ENCODE data around the gene NPTN.

NPTN gene

DNA sequence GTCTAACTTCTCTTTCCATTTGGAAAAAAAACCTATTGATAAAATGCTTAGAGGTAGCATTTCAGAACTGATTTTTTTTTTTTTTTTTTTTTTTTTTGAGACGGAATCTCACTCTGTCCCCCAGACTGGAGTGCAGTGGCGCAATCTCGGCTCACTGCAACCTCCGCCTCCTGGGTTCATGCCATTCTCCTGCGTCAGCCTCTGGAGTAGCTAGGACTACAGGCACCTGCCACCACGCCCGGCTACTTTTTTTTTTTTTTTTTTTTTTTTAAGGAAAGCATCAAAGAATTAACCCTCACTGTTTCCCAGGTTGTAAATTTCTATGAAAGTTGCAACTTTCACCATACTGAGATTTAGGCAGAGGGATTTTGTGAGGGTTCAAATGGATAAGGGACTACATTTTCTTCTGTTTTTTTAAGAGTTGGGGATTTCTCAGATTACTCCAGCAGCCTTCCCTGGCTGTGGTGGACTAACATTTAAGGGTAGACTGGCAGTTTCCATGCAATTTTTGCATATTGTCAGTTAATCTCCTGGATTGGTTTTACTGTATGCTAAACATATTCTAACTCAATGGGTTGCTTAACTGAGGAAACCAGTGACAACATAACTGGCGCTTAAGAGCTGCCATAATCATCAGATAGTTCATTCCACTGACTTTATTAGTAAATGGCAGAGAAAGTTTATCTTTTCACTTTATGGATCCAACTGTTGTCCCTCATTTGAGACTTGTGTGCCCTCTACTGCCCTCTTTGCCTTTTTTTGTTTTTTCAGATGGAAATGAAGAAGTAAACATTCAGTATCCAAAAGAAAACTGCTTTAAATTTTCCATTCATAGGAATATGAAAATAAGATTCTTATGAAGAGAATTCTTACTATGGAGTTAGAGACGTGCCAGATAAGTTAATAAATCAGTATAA, 93.7 kb downstream of the NPTN start:
- no peak for FAIRE-seq
- TF ChIP-seq POLR2A (IDR thresholded peaks at IDR 0.05; ENCODE audit: low read depth, low read length) (no peak), SPI1 (IDR thresholded peaks at IDR 0.05; ENCODE audit: low read depth, low read length) (no peak), POLR2AphosphoS5 (IDR thresholded peaks at IDR 0.05; ENCODE audit: low read depth, low read length) (no peak), PAX5 (IDR thresholded peaks at IDR 0.05; ENCODE audit: insufficient read depth, low read length, severe bottlenecking) (no peak), TAF1 (IDR thresholded peaks at IDR 0.05; ENCODE audit: low read depth, low read length) (no peak), POU2F2 (IDR thresholded peaks at IDR 0.05; ENCODE audit: low read depth, low read length) (no peak)
- no peak for DNase-seq (ENCODE audit: insufficient read length, low spot score)

DNA sequence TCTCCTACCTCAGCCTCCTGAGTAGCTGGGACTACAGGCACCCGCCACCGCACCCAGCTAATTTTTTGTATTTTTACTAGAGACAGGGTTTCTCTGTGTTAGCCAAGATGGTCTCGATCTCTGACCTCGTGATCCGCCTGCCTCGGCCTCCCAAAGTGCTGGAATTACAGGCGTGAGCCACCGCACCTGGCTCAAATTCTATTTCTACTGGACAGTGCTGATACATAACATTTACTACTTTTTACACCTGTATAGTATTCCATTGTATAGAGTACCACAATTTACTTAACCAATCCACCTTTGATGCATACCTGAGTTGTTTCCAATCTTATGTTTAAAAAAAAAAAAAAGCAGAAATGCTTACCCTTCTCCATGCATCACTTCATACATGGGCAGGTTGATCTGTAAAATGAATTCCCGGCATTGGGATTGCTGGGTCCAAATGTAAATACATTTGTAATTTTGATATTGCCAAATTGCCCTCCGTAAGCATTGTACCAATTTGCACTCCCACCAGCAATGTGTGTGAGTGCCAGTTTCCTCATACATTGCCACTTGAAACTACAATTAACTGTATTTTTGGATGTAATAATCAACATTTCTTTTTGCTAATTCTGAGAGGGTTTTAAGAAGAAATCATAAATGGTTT, 94.5 kb downstream of the NPTN start:
- FAIRE-seq, result no peak
- TF ChIP-seq POU2F2 (IDR thresholded peaks at IDR 0.05; ENCODE audit: low read depth, low read length) (no peak), TAF1 (IDR thresholded peaks at IDR 0.05; ENCODE audit: low read depth, low read length) (no peak), PAX5 (IDR thresholded peaks at IDR 0.05; ENCODE audit: insufficient read depth, low read length, severe bottlenecking) (no peak), SPI1 (IDR thresholded peaks at IDR 0.05; ENCODE audit: low read depth, low read length) (no peak), POLR2A (IDR thresholded peaks at IDR 0.05; ENCODE audit: low read depth, low read length) (no peak), POLR2AphosphoS5 (IDR thresholded peaks at IDR 0.05; ENCODE audit: low read depth, low read length) (no peak)
- no peak for DNase-seq (ENCODE audit: insufficient read length, low spot score)

DNA sequence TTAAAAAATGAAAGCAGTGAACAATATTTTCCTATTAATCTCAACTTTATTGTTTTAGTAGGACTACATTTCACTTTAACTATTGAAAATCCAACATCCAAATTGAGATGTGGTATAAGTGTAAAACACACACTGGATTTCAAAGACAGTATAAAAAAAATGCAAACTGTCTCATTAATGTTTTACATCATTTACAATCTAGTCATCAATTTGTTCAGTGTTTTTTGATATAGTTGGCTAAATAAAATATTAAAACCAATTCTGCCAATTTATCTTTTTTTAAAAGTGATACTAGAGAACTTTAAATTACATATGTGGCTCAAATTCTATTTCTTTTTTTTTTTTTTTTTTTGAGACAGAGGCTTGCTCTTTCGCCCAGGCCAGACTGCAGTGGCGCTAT, 95.1 kb downstream of the NPTN start:
- TF ChIP-seq TAF1 (IDR thresholded peaks at IDR 0.05; ENCODE audit: low read depth, low read length), result no peak
- no peak for TF ChIP-seq POU2F2 (IDR thresholded peaks at IDR 0.05; ENCODE audit: low read depth, low read length)
- no peak for TF ChIP-seq SPI1 (IDR thresholded peaks at IDR 0.05; ENCODE audit: low read depth, low read length)
- no peak for TF ChIP-seq POLR2AphosphoS5 (IDR thresholded peaks at IDR 0.05; ENCODE audit: low read depth, low read length)
- no peak for TF ChIP-seq POLR2A (IDR thresholded peaks at IDR 0.05; ENCODE audit: low read depth, low read length)
- no peak for TF ChIP-seq PAX5 (IDR thresholded peaks at IDR 0.05; ENCODE audit: insufficient read depth, low read length, severe bottlenecking)
- DNase-seq (ENCODE audit: insufficient read length, low spot score) (no peak), FAIRE-seq (no peak)

DNA sequence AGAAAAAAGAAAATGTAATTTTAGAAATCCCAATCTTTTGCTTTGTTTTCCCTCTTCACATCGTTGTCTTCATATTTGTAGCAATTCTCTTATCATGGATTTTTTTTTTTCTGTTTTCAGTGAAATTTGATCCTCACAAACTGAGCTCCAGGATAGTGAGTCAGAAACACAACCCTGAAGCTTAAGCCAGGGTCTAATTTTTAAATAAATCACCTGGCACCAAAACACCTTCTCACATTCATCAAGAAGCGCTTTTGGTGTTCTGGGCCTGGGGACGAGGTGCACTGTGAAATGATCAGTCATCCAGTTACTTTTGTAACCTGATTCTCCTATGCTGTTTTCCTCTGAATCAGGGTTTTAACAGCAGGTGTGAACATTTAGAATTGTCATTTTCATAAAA, 102.5 kb downstream of the NPTN start:
- TF ChIP-seq PAX5 (IDR thresholded peaks at IDR 0.05; ENCODE audit: insufficient read depth, low read length, severe bottlenecking) (no peak), TAF1 (IDR thresholded peaks at IDR 0.05; ENCODE audit: low read depth, low read length) (no peak), POU2F2 (IDR thresholded peaks at IDR 0.05; ENCODE audit: low read depth, low read length) (no peak), POLR2A (IDR thresholded peaks at IDR 0.05; ENCODE audit: low read depth, low read length) (no peak), SPI1 (IDR thresholded peaks at IDR 0.05; ENCODE audit: low read depth, low read length) (no peak), POLR2AphosphoS5 (IDR thresholded peaks at IDR 0.05; ENCODE audit: low read depth, low read length) (no peak)
- DNase-seq (ENCODE audit: insufficient read length, low spot score) (no peak), FAIRE-seq (no peak)

DNA sequence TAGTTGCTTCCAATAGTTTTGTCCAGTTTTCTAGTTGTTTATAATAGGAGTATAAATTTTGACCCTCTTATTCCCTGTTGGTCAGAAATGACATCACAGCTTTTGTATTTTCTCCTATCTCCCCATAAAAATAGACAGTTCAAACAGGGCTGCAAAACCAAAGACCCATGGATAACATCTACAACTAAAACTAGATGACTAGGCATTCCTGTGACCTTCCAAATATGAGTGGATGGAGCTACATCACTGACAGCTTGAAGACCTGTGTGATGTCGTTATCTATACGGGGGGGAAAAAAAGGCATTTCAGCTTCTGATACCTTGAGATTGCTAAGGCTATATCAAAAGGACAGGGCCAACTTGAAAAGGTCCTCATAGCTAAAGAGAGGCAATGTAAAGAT, 105.6 kb downstream of the NPTN start:
- TF ChIP-seq POLR2A (IDR thresholded peaks at IDR 0.05; ENCODE audit: low read depth, low read length) (no peak), TAF1 (IDR thresholded peaks at IDR 0.05; ENCODE audit: low read depth, low read length) (no peak), POU2F2 (IDR thresholded peaks at IDR 0.05; ENCODE audit: low read depth, low read length) (no peak), POLR2AphosphoS5 (IDR thresholded peaks at IDR 0.05; ENCODE audit: low read depth, low read length) (no peak), SPI1 (IDR thresholded peaks at IDR 0.05; ENCODE audit: low read depth, low read length) (no peak), PAX5 (IDR thresholded peaks at IDR 0.05; ENCODE audit: insufficient read depth, low read length, severe bottlenecking) (no peak)
- no peak for DNase-seq (ENCODE audit: insufficient read length, low spot score)
- FAIRE-seq, result no peak

DNA sequence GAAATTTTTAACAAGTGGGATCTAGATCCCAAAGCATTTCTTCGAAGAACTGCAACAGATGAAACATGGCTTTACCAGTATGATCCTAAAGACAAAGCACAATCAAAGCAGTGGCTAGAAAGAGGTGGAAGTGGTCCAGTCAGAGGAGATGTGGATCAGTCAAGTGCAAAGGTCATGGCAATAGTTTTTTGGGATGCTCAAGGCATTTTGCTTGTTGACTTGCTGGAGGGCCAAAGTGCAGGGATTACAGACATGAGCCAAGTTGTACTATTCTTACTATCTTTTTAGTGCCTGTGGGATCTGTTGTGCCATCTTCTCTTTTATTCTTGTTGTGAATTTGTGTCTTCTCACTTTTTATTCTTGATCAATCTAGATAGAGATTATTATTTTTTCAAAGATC, 108.3 kb downstream of the NPTN start:
- TF ChIP-seq POLR2AphosphoS5 (IDR thresholded peaks at IDR 0.05; ENCODE audit: low read depth, low read length) (no peak), TAF1 (IDR thresholded peaks at IDR 0.05; ENCODE audit: low read depth, low read length) (no peak), SPI1 (IDR thresholded peaks at IDR 0.05; ENCODE audit: low read depth, low read length) (no peak)
- no peak for FAIRE-seq
- no peak for DNase-seq (ENCODE audit: insufficient read length, low spot score)

DNA sequence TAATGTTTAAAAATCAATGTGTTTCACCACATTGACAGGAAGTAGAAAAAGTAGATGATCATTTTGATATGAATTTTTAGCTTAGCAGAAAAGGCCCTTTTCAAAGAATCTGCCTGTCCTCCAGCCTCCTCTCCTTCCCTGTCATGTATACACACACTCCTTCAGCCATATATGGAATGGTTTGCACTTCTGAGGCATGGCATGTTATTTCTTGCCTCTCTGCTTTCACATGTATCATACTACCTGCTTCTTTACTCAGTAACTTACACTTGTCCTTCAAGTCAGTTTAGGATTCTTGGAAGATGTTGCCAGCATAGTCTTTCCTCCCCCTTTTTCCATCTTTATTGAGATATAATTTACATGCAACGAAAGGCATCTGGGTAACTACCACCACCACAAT, 111.2 kb downstream of the NPTN start:
- TF ChIP-seq TAF1 (IDR thresholded peaks at IDR 0.05; ENCODE audit: low read depth, low read length), result no peak
- no peak for TF ChIP-seq POLR2AphosphoS5 (IDR thresholded peaks at IDR 0.05; ENCODE audit: low read depth, low read length)
- TF ChIP-seq POU2F2 (IDR thresholded peaks at IDR 0.05; ENCODE audit: low read depth, low read length), result no peak
- TF ChIP-seq PAX5 (IDR thresholded peaks at IDR 0.05; ENCODE audit: insufficient read depth, low read length, severe bottlenecking), result no peak
- TF ChIP-seq POLR2A (IDR thresholded peaks at IDR 0.05; ENCODE audit: low read depth, low read length), result no peak
- no peak for TF ChIP-seq SPI1 (IDR thresholded peaks at IDR 0.05; ENCODE audit: low read depth, low read length)
- FAIRE-seq (no peak), DNase-seq (ENCODE audit: insufficient read length, low spot score) (no peak)

DNA sequence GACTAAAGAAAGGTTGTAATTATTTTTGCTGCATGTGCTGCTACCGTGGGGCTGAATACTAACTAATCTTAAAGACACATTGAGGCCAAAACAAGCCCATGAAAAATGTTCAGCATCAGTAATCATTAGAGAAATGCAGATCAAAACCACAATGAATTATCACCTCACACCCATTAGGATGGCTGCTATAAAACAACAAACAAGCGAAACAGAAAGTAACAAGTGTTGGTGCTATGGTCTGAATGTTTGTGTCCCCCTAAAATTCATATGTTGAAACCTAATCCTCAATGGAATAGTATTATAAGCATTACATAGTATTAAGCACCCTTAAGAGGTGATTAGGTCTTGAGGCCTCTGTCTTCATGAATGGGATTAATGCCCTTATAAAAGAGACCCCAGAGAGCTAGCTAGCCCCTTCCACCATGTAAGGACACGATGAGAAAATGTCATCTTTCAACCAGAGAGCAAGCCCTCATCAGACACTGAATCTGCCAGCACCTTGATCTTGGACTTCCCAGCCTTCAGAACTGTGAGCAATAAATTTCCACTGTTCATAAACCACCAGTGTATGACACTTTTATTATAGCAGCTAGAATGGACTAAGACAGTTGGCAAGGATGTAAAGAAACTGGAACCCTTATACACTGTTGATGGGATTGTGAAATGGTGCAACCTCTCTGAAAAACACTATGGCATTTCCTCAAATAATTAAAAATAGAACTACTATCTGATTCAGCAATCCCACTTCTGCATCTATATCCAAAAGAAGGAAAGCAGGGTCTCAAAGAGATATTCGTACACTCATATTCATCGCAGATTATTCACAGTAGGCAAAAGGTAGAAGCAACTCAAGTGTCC, 114.1 kb downstream of the NPTN start:
- FAIRE-seq, result no peak
- TF ChIP-seq POU2F2 (IDR thresholded peaks at IDR 0.05; ENCODE audit: low read depth, low read length) (no peak), SPI1 (IDR thresholded peaks at IDR 0.05; ENCODE audit: low read depth, low read length) (no peak), POLR2AphosphoS5 (IDR thresholded peaks at IDR 0.05; ENCODE audit: low read depth, low read length) (no peak), PAX5 (IDR thresholded peaks at IDR 0.05; ENCODE audit: insufficient read depth, low read length, severe bottlenecking) (no peak), POLR2A (IDR thresholded peaks at IDR 0.05; ENCODE audit: low read depth, low read length) (no peak), TAF1 (IDR thresholded peaks at IDR 0.05; ENCODE audit: low read depth, low read length) (no peak)
- no peak for DNase-seq (ENCODE audit: insufficient read length, low spot score)

Measured in GM12891 (cell line).